ENCODE results near the gene HTRA2.

HTRA2 gene

GRCh38 chr2:74504591-74504990, 25.1 kb upstream of the HTRA2 start:
- Histone ChIP-seq H3K4me3 (no peak overlapping the region), H3K9me3 (ENCODE audit: low read depth, low read length) (no peaks in the 10 kb centered on the region), H3K9ac (ENCODE audit: insufficient read length) (no peak overlapping the region), H3K36me3 (ENCODE audit: insufficient read depth, low read length) (peaks cover 17% of the 10 kb centered on the region), H3K27ac (no peak overlapping the region)
- TF ChIP-seq POLR2AphosphoS5 (IDR thresholded peaks at IDR 0.05; ENCODE audit: borderline replicate concordance, low read depth, low read length) (no peak), FOXP2 (optimal IDR thresholded peaks at IDR 0.05; ENCODE audit: control extremely low read depth, extremely low read length, insufficient read depth) (no peak), EZH2 (IDR thresholded peaks at IDR 0.05) (no peak)
- DNase-seq (ENCODE audit: low read depth, low spot score) = no peak

GRCh38 chr2:74505448-74506246, 24.1 kb upstream of the HTRA2 start:
- no peak overlapping the region; the same call in 1 of the 2 replicates for H3K4me3 ChIP-seq
- peaks cover 17% of the 10 kb centered on the region for H3K36me3 ChIP-seq (ENCODE audit: insufficient read depth, low read length)
- no peak for DNase-seq (ENCODE audit: low read depth, low spot score)
- H3K27ac ChIP-seq = no peak overlapping the region
- H3K9ac ChIP-seq (ENCODE audit: insufficient read length) = no peak overlapping the region
- TF ChIP-seq POLR2AphosphoS5 (IDR thresholded peaks at IDR 0.05; ENCODE audit: borderline replicate concordance, low read depth, low read length) (no peak), FOXP2 (optimal IDR thresholded peaks at IDR 0.05; ENCODE audit: control extremely low read depth, extremely low read length, insufficient read depth) (no peak), EZH2 (IDR thresholded peaks at IDR 0.05) (no peak)
- no peaks in the 10 kb centered on the region for H3K9me3 ChIP-seq (ENCODE audit: low read depth, low read length)

- DNase-seq (ENCODE audit: low read depth, low spot score) = peak; percentile 92
- peaks cover 17% of the 10 kb centered on the region for H3K36me3 ChIP-seq (ENCODE audit: insufficient read depth, low read length)
- H3K9me3 ChIP-seq (ENCODE audit: low read depth, low read length) = no peaks in the 10 kb centered on the region
- TF ChIP-seq FOXP2 (optimal IDR thresholded peaks at IDR 0.05; ENCODE audit: control extremely low read depth, extremely low read length, insufficient read depth) = peak; percentile 95
- TF ChIP-seq EZH2 (IDR thresholded peaks at IDR 0.05) = no peak
- TF ChIP-seq POLR2AphosphoS5 (IDR thresholded peaks at IDR 0.05; ENCODE audit: borderline replicate concordance, low read depth, low read length) = peak; percentile 76
- H3K9ac ChIP-seq (ENCODE audit: insufficient read length) = peak within 1 kb of the TSS; percentile 99
- H3K4me3 ChIP-seq = peak within 1 kb of the TSS; percentile 97
- H3K27ac ChIP-seq = peak within 1 kb of the TSS; percentile 99
These were observed 22.4 kb upstream of the HTRA2 start, which contains the start of gene PCGF1 for GRCh38 chr2:74507145-74507925. PCGF1 (minus strand) TSS chr2:74507695; CDS start chr2:74507668, 27 bp downstream.

- peak overlapping the region; percentile 97 for H3K4me3 ChIP-seq
- no peak for DNase-seq (ENCODE audit: low read depth, low spot score)
- no peak for TF ChIP-seq EZH2 (IDR thresholded peaks at IDR 0.05)
- TF ChIP-seq POLR2AphosphoS5 (IDR thresholded peaks at IDR 0.05; ENCODE audit: borderline replicate concordance, low read depth, low read length) = no peak
- TF ChIP-seq FOXP2 (optimal IDR thresholded peaks at IDR 0.05; ENCODE audit: control extremely low read depth, extremely low read length, insufficient read depth) = no peak
- H3K27ac ChIP-seq = peak overlapping the region; percentile 99
- H3K9ac ChIP-seq (ENCODE audit: insufficient read length) = peak overlapping the region; percentile 99
- peaks cover 17% of the 10 kb centered on the region for H3K36me3 ChIP-seq (ENCODE audit: insufficient read depth, low read length)
- H3K9me3 ChIP-seq (ENCODE audit: low read depth, low read length) = no peaks in the 10 kb centered on the region
These were observed 21.7 kb upstream of the HTRA2 start for GRCh38 chr2:74507926-74508520.

- Histone ChIP-seq H3K9ac (ENCODE audit: insufficient read length) (no peak overlapping the region), H3K4me3 (no peak overlapping the region), H3K36me3 (ENCODE audit: insufficient read depth, low read length) (peaks cover 13% of the 10 kb centered on the region), H3K27ac (peak overlapping the region; percentile 56; the same call in 1 of the 2 replicates), H3K9me3 (ENCODE audit: low read depth, low read length) (no peaks in the 10 kb centered on the region)
- DNase-seq (ENCODE audit: low read depth, low spot score) = no peak
- TF ChIP-seq POLR2AphosphoS5 (IDR thresholded peaks at IDR 0.05; ENCODE audit: borderline replicate concordance, low read depth, low read length) (no peak), FOXP2 (optimal IDR thresholded peaks at IDR 0.05; ENCODE audit: control extremely low read depth, extremely low read length, insufficient read depth) (no peak), EZH2 (IDR thresholded peaks at IDR 0.05) (no peak)
These were observed 19.5 kb upstream of the HTRA2 start for GRCh38 chr2:74510272-74510671.

GRCh38 chr2:74511104-74511989, 18.4 kb upstream of the HTRA2 start:
- TF ChIP-seq FOXP2 (optimal IDR thresholded peaks at IDR 0.05; ENCODE audit: control extremely low read depth, extremely low read length, insufficient read depth) (no peak), EZH2 (IDR thresholded peaks at IDR 0.05) (no peak), POLR2AphosphoS5 (IDR thresholded peaks at IDR 0.05; ENCODE audit: borderline replicate concordance, low read depth, low read length) (no peak)
- Histone ChIP-seq H3K4me3 (no peak overlapping the region), H3K9ac (ENCODE audit: insufficient read length) (no peak overlapping the region), H3K9me3 (ENCODE audit: low read depth, low read length) (no peaks in the 10 kb centered on the region), H3K36me3 (ENCODE audit: insufficient read depth, low read length) (0 out of 2 replicates have a peak, but pooled peaks cover 3% of the 10 kb centered on the region), H3K27ac (no peak overlapping the region)
- DNase-seq (ENCODE audit: low read depth, low spot score) = no peak

GRCh38 chr2:74512744-74513604, 16.8 kb upstream of the HTRA2 start:
- DNase-seq (ENCODE audit: low read depth, low spot score) = no peak
- TF ChIP-seq FOXP2 (optimal IDR thresholded peaks at IDR 0.05; ENCODE audit: control extremely low read depth, extremely low read length, insufficient read depth) = no peak
- TF ChIP-seq EZH2 (IDR thresholded peaks at IDR 0.05) = no peak
- no peak for TF ChIP-seq POLR2AphosphoS5 (IDR thresholded peaks at IDR 0.05; ENCODE audit: borderline replicate concordance, low read depth, low read length)
- no peak overlapping the region for H3K27ac ChIP-seq
- H3K9me3 ChIP-seq (ENCODE audit: low read depth, low read length) = no peaks in the 10 kb centered on the region
- H3K4me3 ChIP-seq = no peak overlapping the region
- H3K9ac ChIP-seq (ENCODE audit: insufficient read length) = no peak overlapping the region
- H3K36me3 ChIP-seq (ENCODE audit: insufficient read depth, low read length) = no peaks in the 10 kb centered on the region

All from SK-N-MC (cell line).